Panc1 (cell line): ENCODE data around the gene DOCK1. TPM values are rescaled to one million over a fixed set of nuclear protein-coding genes. Genes with fewer than 3 reads are reported as not detected.

Experiments
- ATAC-seq: fragments of 200-7000 bp; cut with Tn5 transposase; 2 replicates; pipeline ENCODE4 v1.9.1; 2020; ENCODE audit warnings: mild to moderate bottlenecking, moderate library complexity
- BruUV-seq: library from RNA; stranded (reverse); fragments of 400-500 nt; replicated peaks from 2 replicates; lab custom pipeline; 2021; lab: Mats Ljungman, UMichigan
- CTCF ChIA-PET: fragments of 300-600 bp; sonication (Branson Sonifier 250); formaldehyde crosslinking; loops from one replicate; lab custom pipeline; 2022; ENCODE audit warnings: antibody characterized with exemption; lab: Charles Lee
- POLR2A ChIA-PET: fragments of 300-600 bp; sonication (Branson Sonifier 250); formaldehyde crosslinking; loops from one replicate; lab custom pipeline; 2022; ENCODE audit warnings: antibody characterized with exemption; lab: Charles Lee
- DNase-seq: peaks from one replicate; pipeline ENCODE4 v3.0.0-alpha.2; 2010; ENCODE audit warnings: low read depth, low spot score
- H3K27ac ChIP-seq: 2 replicates; pipeline ENCODE4 v1.5.1; 2011; ENCODE audit warnings: mild to moderate bottlenecking, low read length, inconsistent platforms
- H3K27me3 ChIP-seq: fragments of 200-500 bp; sonication (Bioruptor generic); 2 replicates; pipeline ENCODE4 v1.6.0; 2014; ENCODE audit warnings: low read length, inconsistent platforms; ENCODE audit not compliant: control insufficient read depth, insufficient read depth
- H3K36me3 ChIP-seq: fragments of 200-500 bp; sonication (Bioruptor generic); 2 replicates; pipeline ENCODE4 v1.5.1; 2014; ENCODE audit warnings: inconsistent platforms, mild to moderate bottlenecking, low read length, moderate library complexity; ENCODE audit not compliant: control insufficient read depth, insufficient read depth
- H3K4me1 ChIP-seq: 2 replicates; pipeline ENCODE4 v1.5.1; 2011; ENCODE audit warnings: inconsistent platforms, mild to moderate bottlenecking, low read length, moderate library complexity; ENCODE audit not compliant: control insufficient read depth, insufficient read depth
- H3K4me3 ChIP-seq, 2 experiments: 2 replicates each; pipeline ENCODE4 v1.5.1; 2011 to 2012; ENCODE audit warnings: low read depth in 2 of 2, low read length in 2 of 2, mild to moderate bottlenecking in 2 of 2, inconsistent platforms in 1 of 2, moderate library complexity in 1 of 2
- H3K9me3 ChIP-seq: fragments of 200-500 bp; sonication (Bioruptor generic); 2 replicates; pipeline ENCODE4 v1.5.1; 2014; ENCODE audit warnings: low read depth, mild to moderate bottlenecking, inconsistent platforms, low read length, moderate library complexity; ENCODE audit not compliant: control insufficient read depth, insufficient read depth
- CTCF ChIP-seq: fragments of 450-650 bp; IDR thresholded peaks from 2 replicates; pipeline ENCODE4 v1.5.1; 2017; ENCODE audit warnings: mild to moderate bottlenecking
- POLR2AphosphoS5 ChIP-seq: IDR thresholded peaks from 2 replicates; pipeline ENCODE4 v1.6.1; 2012; ENCODE audit warnings: mild to moderate bottlenecking, low read depth, low read length, moderate library complexity
- REST ChIP-seq, 2 experiments: IDR thresholded peaks; 2 replicates each; pipeline ENCODE4 v1.6.1; 2011 to 2012; ENCODE audit warnings: low read depth in 2 of 2, control low read depth in 1 of 2, low read length in 1 of 2, mild to moderate bottlenecking in 1 of 2, moderate library complexity in 1 of 2; ENCODE audit not compliant: insufficient read depth in 1 of 2
- SIN3A ChIP-seq: IDR thresholded peaks from 2 replicates; pipeline ENCODE4 v1.6.1; 2012; ENCODE audit warnings: low read depth, mild to moderate bottlenecking, low read length, moderate library complexity, borderline replicate concordance; ENCODE audit not compliant: insufficient read depth
- TCF7L2 ChIP-seq: IDR thresholded peaks from 2 replicates; pipeline ENCODE4 v1.6.1; 2011; ENCODE audit warnings: mild to moderate bottlenecking, low read depth, low read length, inconsistent platforms
- in situ Hi-C: cut with HindIII; loops from 2 replicates; pipeline ENCODE4 v1.10.0; 2016; ENCODE audit warnings: low sequenced_read_pairs, low pct_unique_long_range_greater_than_20kb
- intact Hi-C: fragments of 100-400 bp; cut with micrococcal nuclease; formaldehyde crosslinking; loops from one replicate; pipeline ENCODE4 v1.10.0; 2022; ENCODE audit not compliant: unreplicated experiment
- total RNA-seq: library from RNA; stranded (reverse); gene quantifications from one replicate; pipeline ENCODE4 v1.2.1, GENCODE V29; 2021; ENCODE audit not compliant: unreplicated experiment

Gene DOCK1
- total RNA-seq, 1 experiment from 2014 or later: 67.6 TPM

GRCh38 chr10:126908225-126908624 lies 3.0 kb downstream of the DOCK1 start:
- DNase-seq (no peak), ATAC-seq (no peak)
- ChIA-PET CTCF (no interaction called here), POLR2A (no interaction called here)
- no peak overlapping the region for H3K4me3 ChIP-seq
- no peaks in the 10 kb centered on the region for H3K27me3 ChIP-seq
- no peak overlapping the region for H3K27ac ChIP-seq
- H3K4me1 ChIP-seq: peaks cover 27% of the 10 kb centered on the region
- H3K36me3 ChIP-seq: no peaks in the 10 kb centered on the region; the same call in 1 of the 2 replicates
- BruUV-seq: no TSS peak
- intact Hi-C loops: no loop called here
- in situ Hi-C loops: no loop called here
- TF ChIP-seq SIN3A (no peak), CTCF (no peak), REST (IDR thresholded peaks at IDR 0.05; ENCODE audit: insufficient read depth in 1 of 2, low read depth in 2 of 2, low read length in 1 of 2) (no peak), TCF7L2 (no peak), POLR2AphosphoS5 (no peak)
- H3K9me3 ChIP-seq: no peaks in the 10 kb centered on the region

GRCh38 chr10:126908729-126909128 lies 3.5 kb downstream of the DOCK1 start:
- Histone ChIP-seq H3K9me3 (no peaks in the 10 kb centered on the region), H3K36me3 (no peaks in the 10 kb centered on the region; the same call in 1 of the 2 replicates), H3K27me3 (no peaks in the 10 kb centered on the region), H3K4me3 (no peak overlapping the region), H3K4me1 (peaks cover 27% of the 10 kb centered on the region), H3K27ac (peak overlapping the region; percentile 13; the same call in 1 of the 2 replicates)
- BruUV-seq: no TSS peak
- TF ChIP-seq CTCF (no peak), TCF7L2 (no peak), SIN3A (no peak), REST (IDR thresholded peaks at IDR 0.05; ENCODE audit: insufficient read depth in 1 of 2, low read depth in 2 of 2, low read length in 1 of 2) (no peak), POLR2AphosphoS5 (no peak)
- intact Hi-C loops: no loop called here
- POLR2A ChIA-PET: no interaction called here
- no peak for ATAC-seq
- DNase-seq: no peak
- CTCF ChIA-PET: no interaction called here
- in situ Hi-C loops: no loop called here
